NCI-H1436 treated with DMSO at 0.1 percent for 48 hours (cell line): ENCODE data around the gene TRAK2.
"Not testable (repeated sequence)": the region's sequence is repeated elsewhere in the genome, so short reads cannot be mapped to it uniquely, and the experiment has no call there.

Experiments
- DNase-seq: peaks from one replicate; lab custom pipeline; 2025; lab: John Stamatoyannopoulos, UW

Gene TRAK2

GRCh38 chr2:201448701-201449100, 2.6 kb downstream of the TRAK2 start:
- DNase-seq: no peak

DNA sequence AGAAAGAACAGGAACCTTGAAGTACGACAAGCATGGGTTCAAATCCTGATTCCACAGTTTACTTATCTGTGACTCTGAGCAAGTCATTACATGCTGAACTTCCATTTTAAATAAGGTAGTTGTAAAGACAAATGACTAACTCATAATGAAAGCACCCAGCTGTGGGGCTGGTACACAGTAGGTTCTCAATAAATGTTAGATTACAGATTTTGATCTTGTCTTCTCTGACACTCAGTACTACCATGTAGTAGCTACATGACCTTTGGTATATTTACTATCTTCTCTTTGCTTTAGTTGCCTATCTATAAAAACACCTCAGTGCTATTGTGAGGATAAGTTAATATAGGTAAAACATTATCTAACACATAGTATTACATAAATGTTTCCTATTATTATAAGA, 3.2 kb downstream of the TRAK2 start:
- DNase-seq: no peak

- DNase-seq: no peak
Observed at GRCh38 chr2:201447086-201447485, 4.2 kb downstream of the TRAK2 start.

- DNase-seq: no peak
Observed at GRCh38 chr2:201444746-201445465, 6.4 kb downstream of the TRAK2 start.

DNA sequence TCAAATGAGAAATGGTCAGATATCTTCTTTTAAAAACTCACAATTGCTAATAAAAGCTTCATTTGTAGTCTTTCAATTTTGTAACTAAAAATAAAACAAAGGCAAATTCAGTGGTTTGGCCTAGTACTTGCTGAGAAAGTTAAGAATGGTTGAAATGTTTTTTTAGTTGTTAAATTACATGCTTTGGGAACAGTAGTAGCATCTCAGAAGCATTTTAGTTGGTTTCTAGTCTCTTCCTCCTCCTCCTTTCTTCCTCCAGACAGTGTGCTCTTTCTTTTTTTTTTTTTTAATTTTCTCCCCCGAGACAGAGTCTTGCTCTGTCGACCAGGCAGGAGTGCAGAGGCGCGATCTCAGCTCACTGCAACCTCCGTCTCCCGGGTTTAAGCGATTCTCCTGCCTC, 9.8 kb downstream of the TRAK2 start:
- DNase-seq: no peak

GRCh38 chr2:201440182-201440581, 11.1 kb downstream of the TRAK2 start:
- DNase-seq: no peak

GRCh38 chr2:201439336-201439922, 11.8 kb downstream of the TRAK2 start:
- not testable (repeated sequence) for DNase-seq

DNA sequence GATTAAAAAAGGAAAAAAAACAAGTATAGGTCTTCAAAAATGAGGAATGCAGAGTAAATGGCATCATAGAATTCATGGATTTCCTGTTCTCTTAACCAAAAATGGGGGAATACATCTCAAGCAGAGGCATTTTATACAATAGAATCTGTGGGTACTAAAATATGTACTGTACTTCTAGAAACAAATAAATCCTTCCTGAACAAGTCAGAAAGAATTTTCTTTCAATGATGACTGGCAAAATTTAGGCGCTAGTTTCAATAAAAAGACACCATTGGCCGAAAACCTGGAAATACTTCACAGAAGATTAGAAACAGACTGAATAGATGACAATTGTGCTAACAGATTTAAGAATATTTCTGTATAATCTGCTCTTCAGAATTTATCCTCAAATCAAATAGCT, 15.1 kb downstream of the TRAK2 start:
- no peak for DNase-seq

- no peak for DNase-seq
Observed at GRCh38 chr2:201433394-201433995, 17.8 kb downstream of the TRAK2 start.

DNA sequence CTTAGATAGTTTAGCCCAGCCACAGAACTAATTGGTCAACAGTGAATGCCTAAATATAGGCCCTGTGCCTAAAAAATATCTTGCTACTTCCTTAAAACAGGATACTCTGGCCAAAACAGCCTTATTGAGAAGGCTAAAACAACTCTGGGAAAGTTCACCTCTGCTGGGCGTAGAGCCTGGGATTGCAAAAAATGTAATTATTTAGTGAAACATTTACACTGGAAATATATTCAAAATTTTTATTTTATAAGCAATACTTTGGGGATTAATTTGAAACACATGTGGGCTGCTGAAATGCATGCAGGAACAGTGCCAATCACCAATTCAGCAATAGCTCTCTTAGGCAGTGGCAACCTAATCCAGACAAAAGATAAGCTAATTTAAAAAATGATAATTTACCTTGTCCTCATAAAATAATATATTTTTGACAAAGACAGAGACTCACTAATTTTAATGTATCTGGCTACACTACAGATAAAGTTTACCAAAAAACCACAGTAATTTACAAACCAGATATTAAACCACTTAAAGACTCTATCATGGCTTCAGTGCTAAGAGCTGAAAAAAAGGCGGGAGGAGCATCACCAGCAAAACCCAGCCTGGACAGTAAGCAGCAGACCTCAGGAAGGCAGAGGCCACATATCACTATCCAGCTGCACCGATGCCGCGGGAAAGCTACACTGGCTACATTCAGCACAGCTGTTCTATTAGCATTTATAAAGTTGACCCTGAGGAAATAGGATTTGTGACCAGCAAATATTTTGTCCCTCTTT, 18.5 kb downstream of the TRAK2 start:
- no peak for DNase-seq

GRCh38 chr2:201432038-201432620, 19.1 kb downstream of the TRAK2 start:
- DNase-seq: no peak

DNA sequence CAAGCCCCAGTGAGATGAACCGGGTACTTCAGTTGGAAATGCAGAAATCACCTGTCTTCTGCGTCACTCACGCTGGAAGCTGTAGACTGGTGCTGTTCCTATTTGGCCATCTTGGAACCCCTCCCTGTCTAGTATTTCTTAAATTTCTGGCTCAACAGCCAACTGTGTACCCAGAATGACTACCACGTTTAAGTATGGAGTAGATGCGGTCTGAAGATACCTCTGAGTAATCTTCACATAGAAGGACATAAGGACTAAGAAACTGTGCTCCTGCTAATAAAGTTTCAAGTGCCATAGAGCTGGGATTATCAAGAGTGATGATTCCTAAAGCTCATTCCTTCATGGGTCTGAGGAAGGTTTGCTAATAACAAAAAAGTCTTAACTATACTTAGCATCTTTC, 20.4 kb downstream of the TRAK2 start:
- DNase-seq: no peak

- not testable (repeated sequence) for DNase-seq
Observed at GRCh38 chr2:201430322-201430721, 20.9 kb downstream of the TRAK2 start.

GRCh38 chr2:201429835-201430234, 21.4 kb downstream of the TRAK2 start:
- DNase-seq: not testable (repeated sequence)

- not testable (repeated sequence) for DNase-seq
Observed at GRCh38 chr2:201428366-201428765, 22.9 kb downstream of the TRAK2 start.

GRCh38 chr2:201425952-201426351, 25.3 kb downstream of the TRAK2 start:
- DNase-seq: no peak

DNA sequence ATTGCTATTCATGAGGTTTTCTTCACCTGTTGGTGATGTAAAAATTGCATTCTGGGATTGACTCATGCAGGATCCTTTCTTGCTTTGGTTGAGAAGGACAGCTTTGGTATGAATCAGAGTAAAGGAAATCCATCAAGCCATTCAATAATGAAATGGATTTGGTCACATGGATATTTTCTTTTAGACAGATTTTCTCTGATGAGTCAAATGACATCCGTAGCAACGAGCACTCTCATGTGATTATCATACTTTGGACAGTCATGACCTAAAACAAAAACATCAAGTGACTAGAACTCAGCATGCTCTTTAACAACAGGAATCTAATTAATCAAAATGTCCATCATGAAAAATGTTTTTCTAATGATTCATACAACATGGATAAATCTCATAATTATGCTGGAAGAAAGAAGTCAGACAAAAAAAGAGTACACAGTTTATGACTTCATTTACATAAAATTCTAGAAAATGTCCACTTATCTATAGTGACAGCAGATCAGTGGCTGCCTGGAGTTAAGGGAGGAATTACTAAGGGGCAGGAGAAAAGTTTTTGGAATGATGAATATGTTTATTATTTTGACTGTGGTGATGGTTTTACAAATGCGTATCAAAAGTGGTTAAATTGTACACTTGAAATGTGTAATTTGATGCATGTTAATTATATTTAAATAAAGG, 30.7 kb downstream of the TRAK2 start:
- DNase-seq: no peak

GRCh38 chr2:201419986-201420385, 31.3 kb downstream of the TRAK2 start:
- no peak for DNase-seq

GRCh38 chr2:201419057-201419635, 32.1 kb downstream of the TRAK2 start:
- DNase-seq: no peak

GRCh38 chr2:201415149-201415548, 36.1 kb downstream of the TRAK2 start:
- DNase-seq: no peak
